Neural cell (in vitro differentiated cells): Measurements from ENCODE around the gene MYO1D. TPM values are rescaled to one million over a fixed set of nuclear protein-coding genes. Genes with fewer than 3 reads are reported as not detected.

Experiments
- H2AFZ ChIP-seq: fragments of 200-600, 300-800 bp; sonication (generic), shearing (Covaris generic); 2 replicates; pipeline ENCODE4 v1.6.0; 2014; ENCODE audit warnings: low read depth, mild to moderate bottlenecking, antibody characterized with exemption, low read length, moderate library complexity
- H3F3A ChIP-seq: fragments of 200-600 bp; shearing (Covaris generic); 2 replicates; pipeline ENCODE4 v1.6.1; 2016; ENCODE audit warnings: mild to moderate bottlenecking, moderate library complexity, mixed read lengths, antibody characterized with exemption, low read length; ENCODE audit not compliant: insufficient read depth, poor library complexity, severe bottlenecking
- H3K27ac ChIP-seq: fragments of 200-600, 300-800 bp; sonication (generic), shearing (Covaris generic); 2 replicates; pipeline ENCODE4 v1.5.1; 2014; ENCODE audit warnings: mild to moderate bottlenecking, low read length, moderate library complexity
- H3K27me3 ChIP-seq: fragments of 300-800, 200-600 bp; sonication (generic), shearing (Covaris generic); 2 replicates; pipeline ENCODE4 v1.6.0; 2014; ENCODE audit warnings: mild to moderate bottlenecking, low read depth, low read length, moderate library complexity; ENCODE audit not compliant: insufficient read depth
- H3K36me3 ChIP-seq: fragments of 300-800, 200-600 bp; sonication (generic), shearing (Covaris generic); 2 replicates; pipeline ENCODE4 v1.5.1; 2014; ENCODE audit warnings: mild to moderate bottlenecking, antibody characterized with exemption, low read length, moderate library complexity; ENCODE audit not compliant: insufficient read depth
- H3K4me2 ChIP-seq: fragments of 300-800, 200-600 bp; sonication (generic), shearing (Covaris generic); 2 replicates; pipeline ENCODE4 v1.6.0; 2014; ENCODE audit warnings: mild to moderate bottlenecking, low read length
- H3K4me3 ChIP-seq: fragments of 300-800, 200-600 bp; sonication (generic), shearing (Covaris generic); 2 replicates; pipeline ENCODE4 v1.5.1; 2014; ENCODE audit warnings: mild to moderate bottlenecking, low read length, moderate library complexity
- H3K79me2 ChIP-seq: fragments of 200-600 bp; shearing (Covaris generic); replicated peaks from 2 replicates; pipeline ENCODE4 v1.6.0; 2014; ENCODE audit warnings: mild to moderate bottlenecking, low read length, moderate library complexity; ENCODE audit not compliant: insufficient read depth
- H3K9ac ChIP-seq: fragments of 300-800, 200-600 bp; sonication (generic), shearing (Covaris generic); 2 replicates; pipeline ENCODE4 v1.6.1; 2016; ENCODE audit warnings: mild to moderate bottlenecking, low read length, mixed read lengths
- H3K9me2 ChIP-seq: fragments of 200-600 bp; shearing (Covaris generic); 2 replicates; pipeline ENCODE4 v1.6.1; 2016; ENCODE audit warnings: mild to moderate bottlenecking, low read length, mixed read lengths; ENCODE audit not compliant: insufficient read depth
- H3K9me3 ChIP-seq: fragments of 200-600, 300-800 bp; sonication (generic), shearing (Covaris generic); 2 replicates; pipeline ENCODE4 v1.6.1; 2016; ENCODE audit warnings: mild to moderate bottlenecking, mixed run types, low read length, moderate library complexity, mixed read lengths
- H4K20me1 ChIP-seq: fragments of 200-600 bp; shearing (Covaris generic); 2 replicates; pipeline ENCODE4 v1.6.1; 2016; ENCODE audit warnings: mild to moderate bottlenecking, mixed run types; ENCODE audit not compliant: insufficient read depth
- EP300 ChIP-seq: fragments of 450-650 bp; conservative IDR thresholded peaks from 2 replicates; pipeline ENCODE4 v1.6.1; 2014; ENCODE audit warnings: antibody characterized with exemption, mild to moderate bottlenecking, moderate library complexity; ENCODE audit not compliant: poor library complexity, severe bottlenecking
- EZH2 ChIP-seq: fragments of 200-600, 300-800 bp; shearing (Covaris generic), sonication (generic); IDR thresholded peaks from 2 replicates; pipeline ENCODE4 v1.6.1; 2014; ENCODE audit warnings: antibody characterized with exemption, low read length, borderline replicate concordance, mild to moderate bottlenecking; ENCODE audit not compliant: insufficient read depth, poor library complexity, severe bottlenecking
- MXI1 ChIP-seq: fragments of 450-650 bp; conservative IDR thresholded peaks from 2 replicates; pipeline ENCODE4 v1.6.1; 2014; ENCODE audit warnings: antibody characterized with exemption, mild to moderate bottlenecking; ENCODE audit not compliant: poor library complexity, severe bottlenecking
- POLR2AphosphoS5 ChIP-seq: IDR thresholded peaks from 2 replicates; pipeline ENCODE4 v1.6.1; 2012
- RAD21 ChIP-seq: fragments of 450-650 bp; conservative IDR thresholded peaks from 2 replicates; pipeline ENCODE4 v1.6.1; 2014; ENCODE audit warnings: antibody characterized with exemption, mild to moderate bottlenecking, moderate library complexity
- SMC3 ChIP-seq: fragments of 450-650 bp; conservative IDR thresholded peaks from 2 replicates; pipeline ENCODE4 v1.6.1; 2014; ENCODE audit warnings: antibody characterized with exemption, mild to moderate bottlenecking, moderate library complexity; ENCODE audit not compliant: poor library complexity
- TAF1 ChIP-seq: IDR thresholded peaks from 2 replicates; pipeline ENCODE4 v1.6.1; 2012; ENCODE audit warnings: low read depth
- polyA plus RNA-seq: library from polyadenylated mRNA; depleted of rRNA; stranded (reverse); fragments of >200 nt; gene quantifications from 2 replicates; pipeline ENCODE4 v1.2.3, GENCODE V29; 2014
- TF ChIP-seq, protein P1 (sequence below): IDR thresholded peaks from 2 replicates; pipeline ENCODE4 v1.6.1; 2012; ENCODE audit warnings: borderline replicate concordance
- TF ChIP-seq, protein P2 (sequence below): fragments of 450-650 bp; IDR thresholded peaks from 2 replicates; pipeline ENCODE4 v1.5.1; 2014; ENCODE audit warnings: antibody characterized with exemption, mild to moderate bottlenecking, moderate library complexity; ENCODE audit not compliant: poor library complexity, severe bottlenecking

The MYO1D gene
- polyA plus RNA-seq, 1 donor from 2014 or later, result 10.7 TPM

DNA sequence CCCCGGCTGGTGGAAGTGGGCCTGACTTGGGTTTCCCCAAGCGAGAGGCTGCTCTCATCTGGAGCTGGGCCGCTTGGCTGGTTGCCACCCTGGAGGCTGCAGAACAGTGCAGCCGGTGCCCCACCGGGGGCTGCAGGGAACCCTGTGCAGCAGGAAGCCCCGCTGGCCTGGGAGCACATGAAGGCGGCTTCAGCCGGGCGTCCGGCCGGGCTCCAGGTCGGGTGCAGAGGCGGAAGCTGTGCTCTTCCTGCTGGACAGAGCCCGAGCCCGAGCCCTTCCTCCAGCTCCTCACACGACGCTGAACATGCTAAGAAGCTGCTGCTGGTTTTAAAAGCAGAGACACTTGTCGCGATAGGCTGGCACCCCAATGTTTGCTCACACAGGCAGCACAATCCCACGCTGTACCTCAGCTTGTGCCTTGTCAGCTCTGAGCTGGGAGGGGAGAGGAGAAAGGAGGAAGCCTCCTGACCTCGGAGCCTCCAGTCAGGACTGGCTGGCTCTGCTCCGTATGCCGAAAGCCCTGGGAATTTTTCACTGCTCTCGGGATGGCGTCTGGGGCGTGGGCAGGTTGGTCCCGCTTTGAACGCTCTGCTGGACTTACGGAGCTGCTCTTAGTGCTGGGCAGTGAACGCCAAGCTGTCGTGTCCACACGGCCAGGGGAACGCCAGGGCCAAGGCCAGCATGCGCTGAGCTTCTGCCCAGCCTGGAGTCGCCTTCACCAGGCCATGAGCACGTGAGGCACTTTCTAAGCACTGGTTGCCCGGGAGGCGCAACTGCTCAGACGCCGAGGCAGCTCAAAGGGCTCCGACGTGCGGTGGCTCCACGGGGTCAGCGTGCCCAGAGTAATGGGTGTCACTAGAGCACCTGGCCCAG, 381.3 kb downstream of the MYO1D start:
- H3F3A ChIP-seq, result no peaks in the 10 kb centered on the region
- H3K79me2 ChIP-seq, result peaks cover 19% of the 10 kb centered on the region
- H3K9ac ChIP-seq, result no peak overlapping the region
- no peaks in the 10 kb centered on the region for H3K9me3 ChIP-seq
- H4K20me1 ChIP-seq, result no peaks in the 10 kb centered on the region
- no peak overlapping the region for H3K4me3 ChIP-seq
- H3K9me2 ChIP-seq, result no peaks in the 10 kb centered on the region
- no peak overlapping the region for H3K27ac ChIP-seq
- no peak overlapping the region for H3K4me2 ChIP-seq
- peaks cover 6% of the 10 kb centered on the region for H3K36me3 ChIP-seq
- TF ChIP-seq POLR2AphosphoS5, result no peak
- TF ChIP-seq, protein P1, sequence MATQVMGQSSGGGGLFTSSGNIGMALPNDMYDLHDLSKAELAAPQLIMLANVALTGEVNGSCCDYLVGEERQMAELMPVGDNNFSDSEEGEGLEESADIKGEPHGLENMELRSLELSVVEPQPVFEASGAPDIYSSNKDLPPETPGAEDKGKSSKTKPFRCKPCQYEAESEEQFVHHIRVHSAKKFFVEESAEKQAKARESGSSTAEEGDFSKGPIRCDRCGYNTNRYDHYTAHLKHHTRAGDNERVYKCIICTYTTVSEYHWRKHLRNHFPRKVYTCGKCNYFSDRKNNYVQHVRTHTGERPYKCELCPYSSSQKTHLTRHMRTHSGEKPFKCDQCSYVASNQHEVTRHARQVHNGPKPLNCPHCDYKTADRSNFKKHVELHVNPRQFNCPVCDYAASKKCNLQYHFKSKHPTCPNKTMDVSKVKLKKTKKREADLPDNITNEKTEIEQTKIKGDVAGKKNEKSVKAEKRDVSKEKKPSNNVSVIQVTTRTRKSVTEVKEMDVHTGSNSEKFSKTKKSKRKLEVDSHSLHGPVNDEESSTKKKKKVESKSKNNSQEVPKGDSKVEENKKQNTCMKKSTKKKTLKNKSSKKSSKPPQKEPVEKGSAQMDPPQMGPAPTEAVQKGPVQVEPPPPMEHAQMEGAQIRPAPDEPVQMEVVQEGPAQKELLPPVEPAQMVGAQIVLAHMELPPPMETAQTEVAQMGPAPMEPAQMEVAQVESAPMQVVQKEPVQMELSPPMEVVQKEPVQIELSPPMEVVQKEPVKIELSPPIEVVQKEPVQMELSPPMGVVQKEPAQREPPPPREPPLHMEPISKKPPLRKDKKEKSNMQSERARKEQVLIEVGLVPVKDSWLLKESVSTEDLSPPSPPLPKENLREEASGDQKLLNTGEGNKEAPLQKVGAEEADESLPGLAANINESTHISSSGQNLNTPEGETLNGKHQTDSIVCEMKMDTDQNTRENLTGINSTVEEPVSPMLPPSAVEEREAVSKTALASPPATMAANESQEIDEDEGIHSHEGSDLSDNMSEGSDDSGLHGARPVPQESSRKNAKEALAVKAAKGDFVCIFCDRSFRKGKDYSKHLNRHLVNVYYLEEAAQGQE, result no peak
- no peak for TF ChIP-seq EP300
- TF ChIP-seq RAD21, result no peak
- TF ChIP-seq, protein P2, sequence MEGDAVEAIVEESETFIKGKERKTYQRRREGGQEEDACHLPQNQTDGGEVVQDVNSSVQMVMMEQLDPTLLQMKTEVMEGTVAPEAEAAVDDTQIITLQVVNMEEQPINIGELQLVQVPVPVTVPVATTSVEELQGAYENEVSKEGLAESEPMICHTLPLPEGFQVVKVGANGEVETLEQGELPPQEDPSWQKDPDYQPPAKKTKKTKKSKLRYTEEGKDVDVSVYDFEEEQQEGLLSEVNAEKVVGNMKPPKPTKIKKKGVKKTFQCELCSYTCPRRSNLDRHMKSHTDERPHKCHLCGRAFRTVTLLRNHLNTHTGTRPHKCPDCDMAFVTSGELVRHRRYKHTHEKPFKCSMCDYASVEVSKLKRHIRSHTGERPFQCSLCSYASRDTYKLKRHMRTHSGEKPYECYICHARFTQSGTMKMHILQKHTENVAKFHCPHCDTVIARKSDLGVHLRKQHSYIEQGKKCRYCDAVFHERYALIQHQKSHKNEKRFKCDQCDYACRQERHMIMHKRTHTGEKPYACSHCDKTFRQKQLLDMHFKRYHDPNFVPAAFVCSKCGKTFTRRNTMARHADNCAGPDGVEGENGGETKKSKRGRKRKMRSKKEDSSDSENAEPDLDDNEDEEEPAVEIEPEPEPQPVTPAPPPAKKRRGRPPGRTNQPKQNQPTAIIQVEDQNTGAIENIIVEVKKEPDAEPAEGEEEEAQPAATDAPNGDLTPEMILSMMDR, result no peak
- no peak for TF ChIP-seq TAF1
- no peak for TF ChIP-seq EZH2
- no peak for TF ChIP-seq MXI1
- TF ChIP-seq SMC3, result no peak
- H2AFZ ChIP-seq, result no peak overlapping the region
- H3K27me3 ChIP-seq, result no peaks in the 10 kb centered on the region

DNA sequence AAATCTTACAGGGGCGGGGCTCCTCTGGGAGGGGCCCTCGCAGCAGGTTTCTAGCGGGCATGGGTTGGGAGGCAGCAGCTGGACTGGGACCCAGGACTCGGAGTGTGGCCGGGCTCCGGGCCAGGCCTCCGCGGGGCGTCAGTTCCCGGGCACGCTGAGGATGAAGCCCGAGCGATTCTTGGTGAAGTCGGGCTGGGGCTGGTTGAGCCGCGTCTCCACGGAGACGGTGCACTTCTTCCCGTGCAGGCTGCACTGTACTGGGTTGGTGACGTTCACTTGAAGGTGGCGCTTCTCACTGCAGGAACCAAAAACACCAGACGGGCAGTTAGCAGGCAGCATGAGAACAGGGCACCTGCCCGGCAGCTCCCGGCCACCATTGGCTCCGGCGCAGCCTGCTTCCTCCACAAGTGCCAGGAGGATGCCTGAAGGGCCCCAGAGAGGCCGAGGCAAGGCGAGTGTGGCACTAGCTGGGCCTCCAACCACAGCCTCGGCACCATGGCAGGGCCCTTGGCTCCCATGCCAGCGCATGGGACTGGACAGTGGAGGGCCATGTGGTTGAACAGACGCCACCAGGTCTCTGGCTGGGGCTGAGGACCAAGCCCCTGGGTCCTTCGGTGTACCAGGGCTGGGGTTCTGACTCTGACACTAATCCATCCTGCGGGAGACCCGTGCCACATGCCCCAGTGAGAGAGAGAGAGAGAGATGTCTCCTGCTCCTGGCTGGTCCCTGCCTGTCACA, 382.1 kb downstream of the MYO1D start:
- H3K79me2 ChIP-seq, result peaks cover 27% of the 10 kb centered on the region
- no peak overlapping the region for H3K27ac ChIP-seq
- H2AFZ ChIP-seq, result no peak overlapping the region
- H3K9me3 ChIP-seq, result no peaks in the 10 kb centered on the region
- no peaks in the 10 kb centered on the region for H3K9me2 ChIP-seq
- no peak overlapping the region for H3K4me3 ChIP-seq
- H3K36me3 ChIP-seq, result peaks cover 6% of the 10 kb centered on the region
- no peak overlapping the region for H3K9ac ChIP-seq
- H3K4me2 ChIP-seq, result no peak overlapping the region
- H3K27me3 ChIP-seq, result no peaks in the 10 kb centered on the region
- H3F3A ChIP-seq, result no peaks in the 10 kb centered on the region
- H4K20me1 ChIP-seq, result peaks cover 7% of the 10 kb centered on the region
- TF ChIP-seq, protein P2, result no peak
- TF ChIP-seq MXI1 (no peak), EP300 (no peak), SMC3 (no peak), EZH2 (no peak)
- TF ChIP-seq, protein P1, result no peak
